ENCODE measurements around the gene CLEC4G.
"Not testable (repeated sequence)": the region's sequence is repeated elsewhere in the genome, so short reads cannot be mapped to it uniquely, and the experiment has no call there.

Gene CLEC4G, protein sequence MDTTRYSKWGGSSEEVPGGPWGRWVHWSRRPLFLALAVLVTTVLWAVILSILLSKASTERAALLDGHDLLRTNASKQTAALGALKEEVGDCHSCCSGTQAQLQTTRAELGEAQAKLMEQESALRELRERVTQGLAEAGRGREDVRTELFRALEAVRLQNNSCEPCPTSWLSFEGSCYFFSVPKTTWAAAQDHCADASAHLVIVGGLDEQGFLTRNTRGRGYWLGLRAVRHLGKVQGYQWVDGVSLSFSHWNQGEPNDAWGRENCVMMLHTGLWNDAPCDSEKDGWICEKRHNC
- 0 reads per million in 2 experiments for total RNA-seq

GRCh38 chr19:7732045-7732444, at the start of gene CLEC4G:
TSS of gene CLEC4G (minus strand) at chr19:7732110. CDS start at chr19:7732102, 8 bp downstream.
- no peak for DNase-seq (ENCODE audit: low read depth)

DNA sequence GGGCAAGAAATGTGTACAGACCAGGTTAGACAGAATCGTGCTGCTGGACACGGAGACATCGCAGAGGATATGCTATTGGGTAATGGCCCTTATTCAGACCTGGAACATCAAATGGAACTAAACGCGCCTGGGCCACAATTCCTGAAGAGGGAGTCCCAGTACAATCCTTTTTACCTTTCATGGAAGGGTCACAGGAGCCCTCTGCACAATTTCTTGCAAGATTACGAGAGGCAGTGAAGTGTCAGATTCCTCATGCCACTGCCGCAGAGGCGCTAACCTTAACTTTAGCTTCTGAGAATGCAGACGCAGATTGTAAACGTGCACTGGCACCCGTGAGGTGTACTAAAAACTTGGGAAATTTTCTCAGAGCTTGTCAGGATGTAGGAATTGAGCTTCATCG, 49.2 kb upstream of the CLEC4G start:
- DNase-seq (ENCODE audit: low read depth): no peak

DNA sequence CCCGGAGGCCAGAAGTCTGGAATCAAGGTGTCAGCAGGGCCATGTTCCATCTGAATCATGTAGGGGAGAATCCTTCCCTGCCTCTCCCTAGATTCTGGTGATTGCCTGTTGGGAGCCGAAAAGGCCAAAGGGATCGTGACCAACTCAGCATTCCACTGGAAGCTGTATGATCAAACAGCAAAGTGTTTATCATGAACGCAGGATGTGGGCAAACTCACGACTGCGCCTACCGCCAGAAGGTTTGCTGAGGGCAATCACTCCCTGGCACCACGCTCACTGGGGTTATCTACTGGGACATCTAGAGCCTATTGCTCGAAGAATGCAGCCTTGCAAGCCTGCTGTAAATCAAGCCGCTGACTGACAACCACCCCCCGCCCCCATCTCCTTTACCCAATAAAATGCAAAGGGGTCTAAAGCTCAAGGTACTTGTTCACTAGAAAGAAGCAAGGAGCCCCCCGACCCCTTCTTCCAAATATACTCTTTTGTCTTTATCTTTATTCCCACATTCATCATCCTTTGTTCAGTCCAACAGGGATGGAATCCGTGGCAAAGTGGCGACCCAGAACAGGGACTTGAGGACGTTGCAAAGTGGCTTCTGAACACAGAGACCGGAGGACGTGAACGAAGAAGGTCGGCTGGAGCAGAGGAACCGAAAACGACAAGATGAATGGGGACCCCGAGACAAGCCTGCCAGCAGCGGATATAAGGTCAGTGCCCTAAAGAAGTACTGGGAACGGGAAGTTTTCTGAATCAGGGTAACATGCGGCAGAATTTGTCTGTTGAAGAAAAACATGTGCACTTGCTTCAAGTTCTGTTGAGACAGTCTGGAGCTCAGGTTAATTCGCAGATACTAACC, 47.9 kb upstream of the CLEC4G start:
- no peak for DNase-seq (ENCODE audit: low read depth)

- DNase-seq (ENCODE audit: low read depth): no peak
Observed at GRCh38 chr19:7778081-7778480, 46.2 kb upstream of the CLEC4G start.

GRCh38 chr19:7775761-7776160, 43.9 kb upstream of the CLEC4G start:
- DNase-seq (ENCODE audit: low read depth): no peak

DNA sequence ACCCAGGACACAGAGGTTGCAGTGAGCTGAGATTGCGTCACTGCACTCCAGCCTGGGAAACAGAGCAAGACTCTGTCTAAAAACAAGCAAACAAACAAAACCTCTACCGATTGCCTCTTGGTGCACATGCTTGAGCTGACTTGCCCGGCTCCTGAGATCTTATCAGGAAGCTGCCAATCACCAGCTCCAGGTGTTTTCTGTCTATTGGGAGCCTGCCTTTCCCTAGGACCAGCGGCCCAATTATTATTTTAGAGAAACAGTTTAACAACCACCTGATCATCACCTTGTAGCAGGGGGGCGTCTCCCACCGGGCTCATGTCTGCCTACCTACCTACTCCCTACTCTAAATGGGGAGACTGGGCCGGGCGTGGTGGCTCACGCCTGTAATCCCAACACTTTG, 41.9 kb upstream of the CLEC4G start:
- DNase-seq (ENCODE audit: low read depth): no peak

- DNase-seq (ENCODE audit: low read depth): no peak
Observed at GRCh38 chr19:7772752-7773291, 40.9 kb upstream of the CLEC4G start.

GRCh38 chr19:7771072-7771471, 39.2 kb upstream of the CLEC4G start:
- DNase-seq (ENCODE audit: low read depth): no peak

- DNase-seq (ENCODE audit: low read depth): no peak
Observed at GRCh38 chr19:7769171-7769570, 37.3 kb upstream of the CLEC4G start.

GRCh38 chr19:7767487-7767886, 35.6 kb upstream of the CLEC4G start:
- no peak for DNase-seq (ENCODE audit: low read depth)

DNA sequence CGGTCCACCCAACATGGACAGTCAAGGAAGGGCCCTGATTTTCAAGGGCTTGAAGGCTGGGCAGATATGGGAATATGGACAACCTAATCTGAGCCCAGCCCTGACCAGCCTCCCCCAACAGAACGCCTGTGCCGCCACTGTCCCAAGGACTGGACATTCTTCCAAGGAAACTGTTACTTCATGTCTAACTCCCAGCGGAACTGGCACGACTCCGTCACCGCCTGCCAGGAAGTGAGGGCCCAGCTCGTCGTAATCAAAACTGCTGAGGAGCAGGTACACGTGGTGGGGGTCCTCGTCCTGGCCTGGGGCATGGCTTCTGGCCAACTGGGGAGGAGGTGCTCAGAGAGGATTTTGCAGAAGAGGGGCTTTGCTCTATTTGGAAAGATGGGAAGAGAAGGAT, 34.6 kb upstream of the CLEC4G start:
- DNase-seq (ENCODE audit: low read depth): no peak

- DNase-seq (ENCODE audit: low read depth): not testable (repeated sequence)
Observed at GRCh38 chr19:7765043-7765442, 33.1 kb upstream of the CLEC4G start.

GRCh38 chr19:7764157-7764556, 32.2 kb upstream of the CLEC4G start:
- DNase-seq (ENCODE audit: low read depth): not testable (repeated sequence)

GRCh38 chr19:7763696-7764095, 31.8 kb upstream of the CLEC4G start:
- DNase-seq (ENCODE audit: low read depth): no peak

DNA sequence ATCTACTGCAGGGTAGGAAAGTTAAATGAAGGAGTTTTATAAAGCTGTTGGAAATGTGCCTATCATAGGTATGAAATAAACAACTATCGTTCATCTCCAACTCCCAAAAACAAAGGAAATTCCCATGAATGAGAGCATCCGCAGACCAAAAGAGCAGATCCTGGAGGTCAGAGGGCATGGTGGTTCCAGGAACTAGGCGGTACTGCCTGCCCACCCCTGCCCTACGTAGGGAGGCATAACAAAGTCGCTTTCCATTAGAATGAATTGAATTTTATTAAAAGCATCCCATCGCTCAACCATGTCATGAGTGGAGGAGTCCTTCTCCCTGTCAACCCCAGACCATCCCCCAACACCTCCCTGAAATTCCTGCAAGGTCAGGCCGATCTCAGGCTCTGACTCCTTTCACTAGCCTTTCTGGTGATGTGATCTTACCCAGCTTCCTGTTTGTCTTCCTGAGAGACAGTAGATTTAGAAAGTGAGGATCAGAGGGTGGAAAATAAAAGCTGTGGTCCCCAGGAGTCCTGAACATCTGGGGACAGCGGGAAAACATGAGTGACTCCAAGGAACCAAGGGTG, 30.9 kb upstream of the CLEC4G start, which contains the start of gene CLEC4M:
TSS of gene CLEC4M (plus strand) at position 525 of the 575 bp plus-strand sequence. CDS start at position 549, 24 bp downstream.
- no peak for DNase-seq (ENCODE audit: low read depth)

- no peak for DNase-seq (ENCODE audit: low read depth)
Observed at GRCh38 chr19:7759156-7759555, 27.2 kb upstream of the CLEC4G start.

- DNase-seq (ENCODE audit: low read depth): no peak
Observed at GRCh38 chr19:7757358-7757757, 25.4 kb upstream of the CLEC4G start.

DNA sequence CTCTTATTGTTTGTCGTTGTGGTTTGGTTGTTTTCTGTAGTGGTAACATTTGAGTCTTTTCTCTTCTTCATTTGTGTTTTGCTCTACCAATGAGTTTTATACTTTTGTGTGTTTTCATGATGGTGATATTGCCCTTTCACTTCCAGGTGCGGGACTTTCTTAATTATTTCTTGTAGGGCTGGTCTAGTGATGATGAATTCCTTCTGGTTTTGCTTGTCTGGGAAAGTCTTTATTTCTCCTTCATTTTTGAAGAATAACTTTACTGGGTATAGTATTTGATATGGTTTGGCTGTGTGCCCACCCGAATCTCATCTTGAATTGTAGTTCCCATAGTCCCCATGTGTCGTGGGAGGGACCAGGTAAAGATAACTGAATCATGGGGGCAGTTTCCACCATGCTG, 24.3 kb upstream of the CLEC4G start:
- DNase-seq (ENCODE audit: low read depth): no peak

- DNase-seq (ENCODE audit: low read depth): no peak
Observed at GRCh38 chr19:7751157-7751783, 19.4 kb upstream of the CLEC4G start.

DNA sequence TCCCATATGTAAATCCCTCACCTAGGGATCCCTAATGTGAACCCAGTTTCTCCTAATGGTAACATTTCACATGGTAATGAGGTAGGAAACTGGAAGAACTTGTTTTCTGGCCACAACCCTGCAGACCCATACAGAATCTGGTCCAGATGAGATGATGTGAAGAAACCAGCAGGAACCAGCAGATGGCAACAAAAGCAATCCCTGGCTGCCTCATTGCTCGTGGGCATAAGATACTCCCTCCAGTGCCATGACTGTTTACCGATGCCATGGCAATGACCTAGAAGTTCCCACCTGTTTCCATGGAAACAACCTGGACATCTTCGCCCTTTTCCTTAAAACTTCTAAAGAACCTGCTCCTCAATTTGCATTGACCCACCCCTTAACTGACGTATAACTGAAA, 16.8 kb upstream of the CLEC4G start:
- no peak for DNase-seq (ENCODE audit: low read depth)

DNA sequence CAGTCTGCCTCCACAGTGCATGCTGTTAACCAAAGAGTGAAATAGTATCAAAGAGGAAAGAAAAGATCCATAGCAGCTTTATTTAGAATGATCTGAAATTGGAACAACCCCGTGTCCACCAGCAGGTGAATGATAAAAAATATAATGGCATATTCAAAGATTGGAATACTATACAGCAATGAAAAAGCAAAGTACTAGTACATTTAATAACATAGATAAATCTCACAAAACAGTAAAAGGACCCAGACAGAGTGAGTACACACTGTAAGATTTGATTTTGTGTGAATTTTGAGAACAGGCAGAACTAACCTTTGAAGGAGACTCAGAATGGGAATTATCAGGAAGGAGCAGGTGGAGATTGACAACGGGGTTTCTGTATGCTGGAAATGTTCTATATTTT, 16.3 kb upstream of the CLEC4G start:
- no peak for DNase-seq (ENCODE audit: low read depth)
